ENCODE results near the gene NSD1.
A peak's percentile ranks its signal among the peaks of the same experiment; 100 is the strongest.

NSD1 gene

GRCh38 chr5:177310332-177310731 lies 176.8 kb downstream of the NSD1 start:
- no peak for DNase-seq

- DNase-seq: no peak
Measured at GRCh38 chr5:177310757-177311391, 177.3 kb downstream of the NSD1 start.

- no peak for DNase-seq
Measured at GRCh38 chr5:177311392-177311722, 177.8 kb downstream of the NSD1 start.

- DNase-seq: peak; percentile 9 to 47
Measured at GRCh38 chr5:177311723-177312648, 178.4 kb downstream of the NSD1 start, which contains the start of gene MXD3. MXD3 (minus strand) TSS chr5:177311898; CDS start chr5:177311830, 68 bp downstream.

GRCh38 chr5:177312649-177313181 lies 179.1 kb downstream of the NSD1 start:
- DNase-seq: no peak

GRCh38 chr5:177313561-177314259 lies 180.1 kb downstream of the NSD1 start:
- no peak for DNase-seq

- DNase-seq: no peak
Measured at GRCh38 chr5:177314376-177315342, 181.1 kb downstream of the NSD1 start.

- DNase-seq: no peak
Measured at GRCh38 chr5:177315411-177315810, 181.8 kb downstream of the NSD1 start.

GRCh38 chr5:177316005-177316404 lies 182.4 kb downstream of the NSD1 start:
- no peak for DNase-seq

- peak in 1 of 2 experiments; percentile 45 for DNase-seq
Measured at GRCh38 chr5:177317959-177318377, 184.4 kb downstream of the NSD1 start.

- DNase-seq: no peak
Measured at GRCh38 chr5:177319913-177320588, 186.5 kb downstream of the NSD1 start.

- no peak for DNase-seq
Measured at GRCh38 chr5:177320879-177321278, 187.3 kb downstream of the NSD1 start.

GRCh38 chr5:177325868-177326381 lies 192.4 kb downstream of the NSD1 start:
- no peak for DNase-seq

- DNase-seq: no peak
Measured at GRCh38 chr5:177327539-177328522, 194.3 kb downstream of the NSD1 start.

- no peak for DNase-seq
Measured at GRCh38 chr5:177328545-177329231, 195.1 kb downstream of the NSD1 start.

GRCh38 chr5:177329883-177330282 lies 196.3 kb downstream of the NSD1 start:
- DNase-seq: no peak

GRCh38 chr5:177330991-177331842 lies 197.6 kb downstream of the NSD1 start:
- DNase-seq: no peak
